ENCODE measurements around the gene SH2D3C. TPM values are rescaled to one million over a fixed set of nuclear protein-coding genes. Genes with fewer than 3 reads are reported as not detected.

The SH2D3C gene
- total and polyA plus RNA-seq, 10 of the 15 experiments (the other 5 are each of a cell fraction or from before 2014, with no cell fraction given), result 1.2 to 23.5 (median 16.2) TPM

DNA sequence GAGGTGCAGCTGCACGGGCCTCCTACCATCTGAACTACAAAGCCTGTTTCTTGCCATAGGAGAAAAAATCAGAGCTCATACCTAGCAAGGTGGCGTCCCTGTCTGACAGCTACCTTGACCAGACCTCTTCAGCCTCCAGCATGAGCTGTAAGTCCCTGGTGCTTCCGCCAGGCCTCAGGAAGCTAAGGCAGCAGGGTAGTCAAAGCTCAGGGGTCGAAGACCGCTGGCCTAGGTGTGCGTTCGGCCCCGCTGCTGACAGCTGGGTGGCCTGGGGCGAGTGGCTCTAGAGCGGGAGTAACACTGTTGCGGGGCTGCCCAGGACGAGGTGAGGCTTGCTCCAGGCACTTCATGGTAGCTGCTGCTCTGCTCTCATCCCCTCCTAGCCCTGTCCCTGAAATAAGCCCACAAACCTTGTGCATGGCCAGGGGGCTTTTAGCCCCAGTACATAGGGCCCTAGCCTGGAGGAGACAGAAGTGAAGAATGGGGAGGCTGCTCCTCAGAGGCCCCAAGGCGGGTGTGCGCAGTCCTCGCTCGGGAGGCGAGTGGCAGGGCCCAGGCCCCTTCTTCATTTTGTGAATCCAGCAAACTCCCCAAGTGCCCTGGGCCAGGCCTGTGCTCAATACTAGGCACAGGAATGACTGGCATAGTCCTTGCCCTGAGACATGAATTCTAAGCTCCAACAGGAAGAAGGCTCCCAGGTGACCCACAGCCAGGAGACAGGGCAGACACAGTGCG is 48.8 kb downstream of the SH2D3C start (continued):
- TF ChIP-seq, protein P1, sequence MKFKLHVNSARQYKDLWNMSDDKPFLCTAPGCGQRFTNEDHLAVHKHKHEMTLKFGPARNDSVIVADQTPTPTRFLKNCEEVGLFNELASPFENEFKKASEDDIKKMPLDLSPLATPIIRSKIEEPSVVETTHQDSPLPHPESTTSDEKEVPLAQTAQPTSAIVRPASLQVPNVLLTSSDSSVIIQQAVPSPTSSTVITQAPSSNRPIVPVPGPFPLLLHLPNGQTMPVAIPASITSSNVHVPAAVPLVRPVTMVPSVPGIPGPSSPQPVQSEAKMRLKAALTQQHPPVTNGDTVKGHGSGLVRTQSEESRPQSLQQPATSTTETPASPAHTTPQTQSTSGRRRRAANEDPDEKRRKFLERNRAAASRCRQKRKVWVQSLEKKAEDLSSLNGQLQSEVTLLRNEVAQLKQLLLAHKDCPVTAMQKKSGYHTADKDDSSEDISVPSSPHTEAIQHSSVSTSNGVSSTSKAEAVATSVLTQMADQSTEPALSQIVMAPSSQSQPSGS (IDR thresholded peaks at IDR 0.05; ENCODE audit: low read length), result no peak
- no peak for TF ChIP-seq PML (IDR thresholded peaks at IDR 0.05; ENCODE audit: low read length)
- TF ChIP-seq MTA3 (IDR thresholded peaks at IDR 0.05; ENCODE audit: borderline replicate concordance, low read length), result no peak
- TF ChIP-seq STAT1 (conservative IDR thresholded peaks at IDR 0.05), result no peak
- TF ChIP-seq, protein P2, sequence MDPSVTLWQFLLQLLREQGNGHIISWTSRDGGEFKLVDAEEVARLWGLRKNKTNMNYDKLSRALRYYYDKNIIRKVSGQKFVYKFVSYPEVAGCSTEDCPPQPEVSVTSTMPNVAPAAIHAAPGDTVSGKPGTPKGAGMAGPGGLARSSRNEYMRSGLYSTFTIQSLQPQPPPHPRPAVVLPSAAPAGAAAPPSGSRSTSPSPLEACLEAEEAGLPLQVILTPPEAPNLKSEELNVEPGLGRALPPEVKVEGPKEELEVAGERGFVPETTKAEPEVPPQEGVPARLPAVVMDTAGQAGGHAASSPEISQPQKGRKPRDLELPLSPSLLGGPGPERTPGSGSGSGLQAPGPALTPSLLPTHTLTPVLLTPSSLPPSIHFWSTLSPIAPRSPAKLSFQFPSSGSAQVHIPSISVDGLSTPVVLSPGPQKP (IDR thresholded peaks at IDR 0.05; ENCODE audit: low read depth, low read length), result no peak
- no peak for TF ChIP-seq CBX3 (IDR thresholded peaks at IDR 0.05; ENCODE audit: borderline replicate concordance, low read depth)
- no peak for TF ChIP-seq IKZF2 (IDR thresholded peaks at IDR 0.05)
- no peak for TF ChIP-seq FOXM1 (IDR thresholded peaks at IDR 0.05; ENCODE audit: low read depth, low read length)
- TF ChIP-seq RCOR1 (conservative IDR thresholded peaks at IDR 0.05; ENCODE audit: low read depth, low read length), result no peak

DNA sequence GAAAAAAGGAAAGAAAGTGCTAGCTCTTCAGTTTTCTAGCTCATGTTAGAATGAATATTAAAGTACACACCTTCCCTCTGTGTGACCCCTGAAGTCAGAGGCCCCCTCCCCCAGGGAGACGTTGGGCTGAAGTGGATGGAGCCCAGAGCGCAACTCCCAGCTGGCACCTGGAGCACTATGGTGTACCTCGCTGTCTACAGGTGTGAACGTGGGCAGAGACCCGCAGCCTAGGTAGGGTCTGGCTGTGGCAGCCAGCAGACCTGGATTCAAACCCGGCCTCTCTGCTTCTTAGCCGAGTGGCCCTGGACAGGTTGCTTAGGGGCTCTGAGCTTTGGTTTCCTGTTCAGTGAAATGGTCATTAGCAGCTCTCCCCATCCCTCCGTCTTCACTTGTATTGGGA is 49.7 kb downstream of the SH2D3C start:
- TF ChIP-seq NFXL1 (IDR thresholded peaks at IDR 0.05; ENCODE audit: borderline replicate concordance), result no peak
- TF ChIP-seq GABPA (IDR thresholded peaks at IDR 0.05; ENCODE audit: low read depth), result no peak
- TF ChIP-seq, protein P3, sequence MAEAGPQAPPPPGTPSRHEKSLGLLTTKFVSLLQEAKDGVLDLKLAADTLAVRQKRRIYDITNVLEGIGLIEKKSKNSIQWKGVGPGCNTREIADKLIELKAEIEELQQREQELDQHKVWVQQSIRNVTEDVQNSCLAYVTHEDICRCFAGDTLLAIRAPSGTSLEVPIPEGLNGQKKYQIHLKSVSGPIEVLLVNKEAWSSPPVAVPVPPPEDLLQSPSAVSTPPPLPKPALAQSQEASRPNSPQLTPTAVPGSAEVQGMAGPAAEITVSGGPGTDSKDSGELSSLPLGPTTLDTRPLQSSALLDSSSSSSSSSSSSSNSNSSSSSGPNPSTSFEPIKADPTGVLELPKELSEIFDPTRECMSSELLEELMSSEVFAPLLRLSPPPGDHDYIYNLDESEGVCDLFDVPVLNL (IDR thresholded peaks at IDR 0.05; ENCODE audit: low read depth, low read length), result no peak
- TF ChIP-seq MEF2B (IDR thresholded peaks at IDR 0.05; ENCODE audit: partially characterized antibody, poor library complexity, severe bottlenecking), result no peak
- no peak for TF ChIP-seq BRCA1 (IDR thresholded peaks at IDR 0.05; ENCODE audit: low read depth, low read length)
- intact Hi-C loops (cut with micrococcal nuclease; ENCODE audit: unreplicated experiment), result no loop called here

More for the DNA sequence above, 49.7 kb downstream of the SH2D3C start:
- Histone ChIP-seq H3K4me1 (ENCODE audit: control insufficient read depth, insufficient read depth, low read length) (no peaks in the 10 kb centered on the region; the same call in 1 of the 2 replicates), H3K27me3 (replicated peaks in 1 of 2; ENCODE audit: control insufficient read depth in 2 of 2, insufficient read depth in 2 of 2, low read length in 1 of 2) (no peaks in the 10 kb centered on the region), H2AFZ (ENCODE audit: control insufficient read depth, low read depth, low read length) (no peak overlapping the region), H3K9me3 (replicated peaks; ENCODE audit: control insufficient read depth, insufficient read depth, low read length) (no peaks in the 10 kb centered on the region), H3K9ac (ENCODE audit: control insufficient read depth, insufficient read depth, low read length) (no peak overlapping the region), H3K4me3 (no peak overlapping the region), H3K4me2 (ENCODE audit: control insufficient read depth, insufficient read depth) (no peak overlapping the region), H3K27ac (ENCODE audit: control insufficient read depth, insufficient read depth) (no peak overlapping the region), H3K79me2 (ENCODE audit: control insufficient read depth, insufficient read depth, low read length) (no peaks in the 10 kb centered on the region), H3K36me3 (ENCODE audit: control insufficient read depth in 2 of 2, insufficient read depth in 2 of 2, low read length in 1 of 2) (no peaks in the 10 kb centered on the region), H4K20me1 (ENCODE audit: control insufficient read depth, insufficient read depth) (no peaks in the 10 kb centered on the region)
- DNase-seq (ENCODE audit: low read depth, low spot score), result no peak
- ATAC-seq, result no peak
- SMC1A ChIA-PET (ENCODE audit: uncharacterized antibody, unreplicated experiment), result interaction anchor here (1.2 kb wide), 1 partner anchor 13 kb away, joined by 3 read pairs; the partner anchor contains the start of gene TTC16
- CTCF ChIA-PET, result interaction anchor here (1.1 to 2.0 kb wide), 4 partner anchors 125 to 223 kb away, joined by 3 to 9 read pairs (median 3); no protein-coding TSS in a partner anchor
- POLR2A ChIA-PET, result no interaction called here
- RAD21 ChIA-PET (ENCODE audit: unreplicated experiment), result no interaction called here
- 62% methylated on average over 8 of the region's 8 CpGs for WGBS (ENCODE audit: insufficient coverage, insufficient replicate concordance, low lambda C conversion rate, missing lambda C conversion rate)
- no TSS peak for BruUV-seq (replicated peaks)
- FAIRE-seq, result no peak
- in situ Hi-C loops (cut with MboI), result no loop called here

Data from GM12878 (cell line).